Inflammatory macrophage treated with lipopolysaccharide for 1 hour (primary cell): ENCODE measurements around the gene CAPN5.
A peak's percentile ranks its signal among the peaks of the same experiment; 100 is the strongest.

Experiments used
- DNase-seq, 2 donors: peaks; one replicate each; pipeline ENCODE4 v3.0.0-alpha.2; 2020 to 2022

Gene CAPN5

GRCh38 chr11:77067861-77068443, 1.2 kb downstream of the CAPN5 start:
- no peak for DNase-seq

GRCh38 chr11:77068457-77069335, 1.9 kb downstream of the CAPN5 start:
- DNase-seq: no peak

GRCh38 chr11:77069336-77069968, 2.7 kb downstream of the CAPN5 start:
- DNase-seq: no peak

- DNase-seq: no peak
These were observed 3.3 kb downstream of the CAPN5 start for GRCh38 chr11:77069969-77070582.

- DNase-seq: no peak
These were observed 4.3 kb downstream of the CAPN5 start for GRCh38 chr11:77071077-77071476.

- peak; percentile 37 to 50 for DNase-seq
These were observed 5.2 kb downstream of the CAPN5 start for GRCh38 chr11:77071671-77072605.

- DNase-seq: no peak
These were observed 6.1 kb downstream of the CAPN5 start for GRCh38 chr11:77072851-77073327.

- DNase-seq: no peak
These were observed 6.7 kb downstream of the CAPN5 start for GRCh38 chr11:77073328-77074001.

GRCh38 chr11:77074205-77074604, 7.4 kb downstream of the CAPN5 start:
- no peak for DNase-seq

- DNase-seq: no peak
These were observed 8.0 kb downstream of the CAPN5 start for GRCh38 chr11:77074626-77075221.

GRCh38 chr11:77075425-77075905, 8.7 kb downstream of the CAPN5 start:
- no peak for DNase-seq

- DNase-seq: no peak
These were observed 12.9 kb downstream of the CAPN5 start for GRCh38 chr11:77079666-77080065.

- peak; percentile 34 to 67 for DNase-seq
These were observed 14.0 kb downstream of the CAPN5 start for GRCh38 chr11:77080643-77081210.

- DNase-seq: no peak
These were observed 14.6 kb downstream of the CAPN5 start for GRCh38 chr11:77081381-77081851.

- DNase-seq: no peak
These were observed 15.4 kb downstream of the CAPN5 start for GRCh38 chr11:77081976-77082836.

GRCh38 chr11:77082838-77083565, 16.2 kb downstream of the CAPN5 start:
- DNase-seq: peak; percentile 40 to 63

- no peak for DNase-seq
These were observed 16.9 kb downstream of the CAPN5 start for GRCh38 chr11:77083566-77084245.

- no peak for DNase-seq
These were observed 17.9 kb downstream of the CAPN5 start for GRCh38 chr11:77084581-77085191.
